HG02884 (cell line): ENCODE measurements around the gene ITGAX.
A peak's percentile ranks its signal among the peaks of the same experiment; 100 is the strongest.

Experiments used
- ATAC-seq: cut with Tn5 transposase; IDR thresholded peaks from one replicate; pipeline ENCODE4 v1.9.1; 2021; ENCODE audit warnings: mild to moderate bottlenecking, moderate library complexity; ENCODE audit not compliant: unreplicated experiment

The ITGAX gene

GRCh38 chr16:31347445-31347844 is 7.5 kb upstream of the ITGAX start:
- no peak for ATAC-seq

GRCh38 chr16:31348579-31348978 is 6.4 kb upstream of the ITGAX start:
- no peak for ATAC-seq

DNA sequence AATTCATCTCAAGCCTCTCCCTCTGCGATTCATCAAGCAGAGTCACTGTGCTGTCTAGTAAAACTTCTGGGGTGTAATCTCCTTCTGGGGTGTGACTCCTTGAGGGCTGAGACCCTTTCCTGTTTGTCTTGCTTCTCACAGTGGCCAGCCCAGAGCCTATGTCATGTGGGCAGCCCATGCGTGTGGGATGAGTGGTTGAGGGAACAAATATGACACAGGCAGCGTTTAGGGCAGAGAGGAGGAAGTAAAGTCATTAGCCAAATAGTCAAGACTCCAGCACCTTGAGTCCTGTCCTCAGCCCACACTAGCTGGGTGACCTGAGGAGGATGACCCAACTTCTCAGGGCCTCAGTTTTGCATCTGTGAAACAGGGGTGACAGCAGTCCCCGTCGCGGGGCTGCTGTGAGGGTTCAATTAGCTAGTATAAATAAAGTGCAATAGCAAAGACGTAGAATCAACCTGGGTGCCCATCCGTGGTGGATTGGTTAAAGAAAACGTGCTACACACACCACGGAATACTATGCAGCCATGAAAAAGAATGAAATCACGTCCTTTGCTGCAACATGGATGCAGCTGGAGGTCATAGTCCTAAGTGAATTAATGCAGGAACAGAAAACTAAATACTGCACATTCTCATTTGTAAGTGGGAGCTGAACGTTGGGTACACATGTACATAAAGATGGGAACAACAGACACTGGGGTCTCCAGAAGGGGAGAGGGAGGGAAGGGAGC is 4.5 kb upstream of the ITGAX start:
- no peak for ATAC-seq

DNA sequence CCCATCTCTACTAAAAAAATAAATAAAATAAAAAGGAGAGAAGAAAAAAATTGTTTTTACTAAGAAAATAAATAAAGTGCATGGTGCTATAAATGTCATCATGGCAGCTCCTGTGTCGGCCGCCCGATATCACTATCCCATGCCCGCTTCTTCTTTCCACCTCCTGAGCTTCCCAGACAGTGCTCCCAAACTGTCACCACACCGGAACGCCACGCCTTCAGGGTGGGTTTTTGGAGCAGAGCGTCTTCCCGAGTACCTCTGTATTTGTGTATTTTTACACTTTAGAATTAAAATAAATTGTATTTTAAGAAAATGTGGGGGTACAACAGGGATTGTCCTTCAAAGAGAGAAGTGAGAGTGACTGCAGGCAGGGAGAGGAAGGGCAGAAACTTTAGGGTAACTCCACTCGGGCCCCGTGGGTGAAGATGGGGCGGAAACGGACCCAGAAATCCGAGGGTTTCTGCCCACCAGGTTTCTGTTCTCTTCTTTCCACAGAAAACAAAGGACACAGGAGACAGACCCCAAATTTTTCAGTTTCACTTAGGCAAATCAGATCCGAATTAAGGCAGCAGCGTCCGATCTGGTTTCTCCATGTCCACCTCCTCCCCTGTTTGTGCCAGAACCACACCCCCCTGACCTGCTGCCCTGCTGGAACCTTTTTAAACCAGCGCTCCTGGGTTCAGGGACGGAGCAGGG is 3.6 kb upstream of the ITGAX start:
- no peak for ATAC-seq

GRCh38 chr16:31351942-31352325 is 3.0 kb upstream of the ITGAX start:
- no peak for ATAC-seq

- no peak for ATAC-seq
These were observed 2.4 kb upstream of the ITGAX start for GRCh38 chr16:31352376-31353115.

DNA sequence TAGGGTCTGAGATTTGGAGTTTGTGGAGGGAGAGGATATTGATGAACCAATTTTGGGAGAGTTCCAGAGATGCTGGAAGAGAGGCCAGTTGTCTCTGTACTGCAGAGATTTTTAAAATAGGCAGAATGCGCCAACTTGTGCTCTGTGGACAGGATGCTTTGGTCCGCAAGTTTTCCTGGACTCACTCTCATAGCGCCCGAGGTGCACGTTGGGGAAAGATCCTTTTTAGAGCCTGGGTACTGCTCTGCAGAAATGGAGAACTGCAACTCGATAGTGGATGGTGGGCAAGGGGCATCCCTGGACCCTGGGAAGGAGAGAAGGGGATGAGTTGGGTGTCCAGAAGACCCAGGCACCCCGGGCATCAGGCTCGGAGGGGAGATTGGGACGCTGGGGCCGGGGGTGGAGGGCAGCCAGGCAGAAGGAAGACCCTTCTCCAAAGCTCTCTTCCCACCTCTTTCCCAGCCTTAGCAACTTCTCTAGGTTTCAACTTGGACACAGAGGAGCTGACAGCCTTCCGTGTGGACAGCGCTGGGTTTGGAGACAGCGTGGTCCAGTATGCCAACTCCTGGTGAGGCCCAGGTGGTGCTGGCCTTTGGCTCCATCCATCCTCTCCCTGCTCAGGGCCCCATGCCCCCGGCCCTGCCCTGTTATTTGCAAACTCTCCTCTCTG is 590 bp downstream of the ITGAX start:
- ATAC-seq, result no peak

GRCh38 chr16:31356566-31357323 is 1.8 kb downstream of the ITGAX start:
- ATAC-seq, result no peak

- no peak for ATAC-seq
These were observed 2.5 kb downstream of the ITGAX start for GRCh38 chr16:31357324-31358109.

DNA sequence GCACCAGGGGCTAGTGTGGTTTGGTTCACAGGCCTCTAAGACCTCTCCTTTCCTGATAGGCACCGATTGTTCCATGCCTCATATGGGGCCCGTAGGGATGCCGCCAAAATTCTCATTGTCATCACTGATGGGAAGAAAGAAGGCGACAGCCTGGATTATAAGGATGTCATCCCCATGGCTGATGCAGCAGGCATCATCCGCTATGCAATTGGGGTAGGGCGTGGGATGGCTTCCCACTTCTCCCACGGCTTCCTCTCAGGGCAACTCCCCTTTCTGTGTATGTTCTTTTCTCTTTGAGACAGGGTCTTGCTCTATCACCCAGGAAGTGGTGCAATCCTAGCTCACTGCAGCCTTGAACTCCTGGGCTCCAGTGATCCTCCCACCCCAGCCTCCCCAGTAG is 5.3 kb downstream of the ITGAX start:
- no peak for ATAC-seq

- no peak for ATAC-seq
These were observed 6.5 kb downstream of the ITGAX start for GRCh38 chr16:31361201-31362110.

GRCh38 chr16:31362476-31363405 is 7.8 kb downstream of the ITGAX start:
- no peak for ATAC-seq

GRCh38 chr16:31363721-31364120 is 8.7 kb downstream of the ITGAX start:
- no peak for ATAC-seq

- no peak for ATAC-seq
These were observed 9.4 kb downstream of the ITGAX start for GRCh38 chr16:31364421-31364820.

GRCh38 chr16:31365131-31365865 is 10.3 kb downstream of the ITGAX start:
- ATAC-seq, result peak; percentile 67

GRCh38 chr16:31367853-31368252 is 12.9 kb downstream of the ITGAX start:
- ATAC-seq, result no peak

DNA sequence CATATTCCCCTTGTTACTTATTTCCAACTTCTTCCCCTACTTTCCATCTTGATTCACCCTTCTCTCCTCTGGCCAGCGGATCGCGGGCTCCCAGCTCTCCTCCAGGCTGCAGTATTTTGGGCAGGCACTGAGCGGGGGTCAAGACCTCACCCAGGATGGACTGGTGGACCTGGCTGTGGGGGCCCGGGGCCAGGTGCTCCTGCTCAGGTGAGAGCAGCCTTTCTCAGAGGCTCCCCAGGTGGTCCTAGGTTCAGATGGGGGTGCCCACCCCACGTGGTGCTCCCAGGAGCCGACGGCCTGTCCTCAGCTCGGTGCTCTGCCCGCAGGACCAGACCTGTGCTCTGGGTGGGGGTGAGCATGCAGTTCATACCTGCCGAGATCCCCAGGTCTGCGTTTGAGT is 16.0 kb downstream of the ITGAX start:
- ATAC-seq, result no peak
